T-helper 9 cell (primary cell): ENCODE measurements around the gene ADAM23.

Experiments
- DNase-seq: peaks from one replicate; pipeline ENCODE4 v3.0.0-alpha.2; 2020

Gene ADAM23

DNA sequence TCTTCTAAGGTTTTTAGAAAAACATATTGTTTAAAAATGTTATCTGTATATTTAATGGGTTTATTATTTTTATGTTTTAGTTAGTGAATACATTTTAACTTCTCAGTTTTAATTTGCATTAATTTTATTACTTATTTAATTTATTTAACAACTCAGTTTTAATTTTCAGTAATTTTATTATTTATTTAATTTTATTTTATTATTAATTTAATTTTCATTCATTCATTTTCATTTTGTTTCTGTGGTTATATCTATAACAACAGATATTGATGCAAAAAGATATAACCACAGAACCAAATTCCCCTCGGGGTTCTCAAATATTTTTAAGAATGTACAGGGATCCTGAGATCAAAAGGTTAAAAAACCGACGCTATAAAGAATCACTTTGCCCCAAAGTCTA, 221.9 kb downstream of the ADAM23 start:
- DNase-seq, result no peak
